HG02973 (cell line): ENCODE data around the gene PSMD2.

Source experiments
- ATAC-seq: cut with Tn5 transposase; IDR thresholded peaks from one replicate; pipeline ENCODE4 v1.9.1; 2021; ENCODE audit warnings: moderate library complexity; ENCODE audit not compliant: unreplicated experiment

Gene PSMD2

DNA sequence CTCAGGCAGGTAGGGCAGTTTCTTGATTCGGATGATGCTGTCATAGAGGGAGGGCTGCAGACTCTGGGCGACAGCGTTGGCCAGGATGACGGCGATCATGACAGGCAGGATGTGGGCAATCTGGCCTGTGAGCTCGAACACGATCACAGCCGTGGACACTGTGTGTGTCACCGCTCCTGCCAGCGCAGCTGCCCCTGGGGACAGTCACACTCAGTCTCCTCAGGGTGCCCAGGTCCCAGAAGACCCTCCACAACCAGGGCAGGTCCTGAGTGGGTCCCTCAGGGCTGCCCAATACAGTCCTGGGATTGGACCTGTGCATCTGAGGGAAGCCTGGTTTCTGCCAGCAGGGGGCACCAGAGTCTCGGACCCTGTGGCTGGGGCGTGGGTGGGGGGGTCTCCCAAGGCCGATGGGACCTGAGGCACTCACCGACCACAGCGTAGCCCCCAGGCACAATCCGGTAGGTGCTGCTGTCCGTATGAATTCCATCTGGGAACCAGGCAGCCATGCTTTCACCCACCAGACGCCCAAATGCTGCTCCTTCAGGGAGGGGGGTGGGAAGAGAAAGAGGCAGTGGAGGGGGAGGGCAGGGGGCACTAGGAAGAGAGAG lies 55.2 kb downstream of the PSMD2 start:
- no peak for ATAC-seq

DNA sequence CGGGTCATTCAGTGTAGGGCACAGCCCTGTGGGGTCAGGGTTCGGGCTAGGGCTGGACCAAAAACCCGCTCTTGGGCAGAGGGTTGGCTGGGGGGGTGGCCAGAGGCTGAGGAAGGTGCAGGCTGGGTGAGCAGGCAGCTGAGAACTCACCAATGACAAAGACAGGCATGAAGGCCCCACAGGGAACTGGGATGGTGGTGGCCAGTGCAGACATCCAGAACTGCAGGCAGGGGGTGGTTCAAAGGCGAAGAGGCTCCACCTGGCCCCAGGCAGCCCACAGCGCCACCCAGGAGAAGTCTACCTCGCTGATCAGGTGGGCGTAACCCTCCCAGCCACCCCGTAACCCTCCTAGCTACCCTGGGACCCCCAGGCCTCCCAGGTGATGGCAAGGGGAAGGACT lies 55.7 kb downstream of the PSMD2 start:
- ATAC-seq = no peak

DNA sequence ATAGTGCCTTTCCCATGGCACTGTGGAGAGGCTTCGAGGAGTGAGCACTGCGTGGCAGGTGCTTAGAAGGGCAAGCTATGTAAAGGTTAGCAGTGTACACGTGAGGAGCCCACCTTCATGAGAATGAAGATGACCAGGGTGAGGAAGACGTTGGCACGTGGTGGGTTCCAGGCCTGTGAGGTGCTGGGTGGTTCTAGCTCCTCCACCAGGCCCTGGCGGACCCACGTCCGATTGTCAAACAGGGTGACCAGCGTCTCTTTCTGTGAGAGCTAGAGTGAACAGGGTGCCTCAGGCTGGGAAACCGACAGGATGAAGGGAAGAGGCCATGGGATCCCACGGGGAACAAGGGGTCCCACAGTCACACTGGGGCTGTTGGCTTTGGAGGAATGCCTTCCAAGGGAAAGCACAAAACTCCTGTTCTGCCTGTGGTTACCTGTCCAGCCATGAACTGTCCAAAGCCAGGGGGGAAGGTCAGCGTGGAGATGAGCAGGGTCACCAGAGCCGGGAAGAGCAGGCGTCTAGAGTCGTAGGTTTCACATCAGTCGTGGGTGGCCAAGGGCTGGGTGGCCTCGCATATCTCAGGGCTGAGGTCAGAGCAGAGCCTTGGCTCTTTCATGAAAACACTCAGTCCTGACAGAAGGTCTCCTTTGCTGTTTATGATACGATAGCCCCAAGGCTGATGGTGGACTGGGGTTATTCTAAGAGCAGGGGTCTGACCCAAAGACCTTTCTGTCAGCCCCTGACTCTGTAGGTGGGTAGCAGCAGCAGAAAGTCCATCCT lies 56.4 kb downstream of the PSMD2 start:
- ATAC-seq = no peak

DNA sequence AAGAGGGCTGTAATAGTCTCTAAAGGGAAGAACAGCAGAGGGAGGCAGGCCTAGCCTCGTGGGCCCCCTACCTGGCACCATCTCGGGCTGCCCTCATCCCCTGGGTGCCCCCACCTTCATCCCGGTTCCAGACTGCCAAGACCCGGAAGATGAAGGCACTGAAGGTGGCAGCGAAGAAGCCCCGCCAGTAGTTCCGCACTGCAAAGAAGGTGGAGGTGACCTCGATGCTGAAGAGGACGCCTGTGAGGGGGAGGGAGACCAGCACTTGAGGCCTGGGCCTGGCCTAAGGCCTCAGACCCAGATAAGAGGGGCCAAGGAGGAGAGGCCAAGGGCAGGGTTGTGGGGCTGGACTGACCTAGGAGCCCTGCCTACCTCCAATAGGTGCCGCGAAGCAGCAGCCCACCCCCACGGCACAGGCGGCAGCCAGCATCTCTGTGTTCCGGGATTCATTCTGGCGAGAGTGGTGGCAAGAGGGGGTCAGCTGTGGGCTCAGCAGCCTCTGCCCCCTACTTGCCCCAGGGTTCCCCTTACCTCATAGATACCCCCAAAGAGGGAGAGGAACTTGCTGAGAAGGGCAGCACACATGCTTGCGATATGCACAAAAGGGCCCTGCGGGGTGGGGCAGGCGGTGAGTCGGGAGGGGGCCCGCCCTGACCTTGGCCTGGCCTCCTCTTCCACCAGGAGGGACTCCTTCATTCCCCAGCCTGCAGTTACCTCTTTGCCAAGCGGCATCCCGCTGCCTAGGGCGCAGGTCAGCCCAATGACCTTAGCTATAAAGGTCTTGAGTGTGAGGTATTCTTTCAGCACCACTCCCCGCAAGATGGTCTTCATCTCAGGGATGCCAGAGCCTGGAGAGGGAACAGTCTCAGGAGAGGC lies 58.4 kb downstream of the PSMD2 start:
- ATAC-seq = no peak

DNA sequence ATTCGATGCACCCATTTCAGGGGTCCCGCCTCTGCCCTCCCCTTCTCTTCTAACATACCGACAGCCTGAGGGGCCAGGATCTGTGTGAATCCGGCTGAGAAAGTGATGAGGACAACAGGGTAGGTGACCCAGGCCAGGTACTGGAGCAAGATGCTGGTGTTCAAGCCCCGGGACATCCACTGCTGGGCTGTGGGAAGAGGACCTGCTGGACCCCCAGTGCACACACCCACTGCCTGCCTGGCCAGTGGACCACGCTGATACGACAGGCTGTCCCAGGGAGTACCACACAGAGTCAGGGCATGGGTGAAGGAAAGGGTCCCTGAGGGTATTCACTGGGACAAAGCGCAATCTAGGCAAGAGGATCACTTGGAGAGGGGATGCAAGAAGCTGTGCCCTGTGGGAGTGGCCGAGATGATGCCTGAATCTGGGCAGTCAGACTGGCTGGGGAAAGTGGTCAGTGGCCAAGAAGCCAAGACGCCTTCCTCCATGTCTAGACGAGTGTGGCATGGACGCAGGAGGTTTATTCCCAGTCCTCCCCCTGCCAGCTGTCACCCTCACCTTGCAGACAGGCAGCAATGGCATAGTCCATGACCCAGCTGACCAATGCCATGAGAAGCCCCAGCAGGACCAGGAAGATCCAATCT lies 59.2 kb downstream of the PSMD2 start:
- no peak for ATAC-seq
